Measurements from ENCODE around the gene DHX15.

DNA sequence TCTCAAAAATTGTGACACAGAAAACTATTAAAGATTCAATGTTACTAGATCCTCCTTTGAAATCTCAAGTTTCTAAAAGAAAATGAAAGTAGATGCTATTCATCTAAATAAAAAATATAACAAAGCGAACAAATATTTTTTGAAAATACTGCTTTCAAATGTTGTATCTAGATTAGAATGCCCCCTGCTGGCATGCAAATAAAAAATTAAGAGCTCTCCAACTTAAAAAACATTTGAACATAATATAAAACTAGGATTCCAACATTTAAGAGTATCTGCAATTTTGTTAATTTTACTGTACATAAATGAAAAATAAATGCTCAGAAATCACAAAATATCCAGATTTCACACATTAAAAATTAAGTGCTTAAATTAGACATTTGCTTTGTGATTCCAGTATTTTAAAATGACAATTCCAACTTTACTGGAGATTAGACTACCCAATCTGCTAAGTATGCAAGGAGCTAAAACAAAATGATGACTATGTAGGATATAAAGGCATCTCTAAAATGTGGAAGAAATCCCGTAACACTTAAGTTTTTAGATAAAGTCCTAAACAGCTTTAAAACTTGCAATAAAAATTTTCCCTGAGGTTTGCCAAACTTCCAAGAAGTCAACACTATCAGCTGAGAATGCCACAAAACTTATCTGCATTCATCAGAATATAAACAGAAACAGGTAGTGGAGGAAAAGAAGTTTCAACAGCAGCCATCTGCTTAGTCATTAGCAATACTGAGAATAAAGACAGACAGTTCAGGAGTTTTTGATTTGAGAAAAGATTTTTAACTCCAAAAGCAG lies 32.7 kb downstream of the DHX15 start:
- TF ChIP-seq, protein P1, sequence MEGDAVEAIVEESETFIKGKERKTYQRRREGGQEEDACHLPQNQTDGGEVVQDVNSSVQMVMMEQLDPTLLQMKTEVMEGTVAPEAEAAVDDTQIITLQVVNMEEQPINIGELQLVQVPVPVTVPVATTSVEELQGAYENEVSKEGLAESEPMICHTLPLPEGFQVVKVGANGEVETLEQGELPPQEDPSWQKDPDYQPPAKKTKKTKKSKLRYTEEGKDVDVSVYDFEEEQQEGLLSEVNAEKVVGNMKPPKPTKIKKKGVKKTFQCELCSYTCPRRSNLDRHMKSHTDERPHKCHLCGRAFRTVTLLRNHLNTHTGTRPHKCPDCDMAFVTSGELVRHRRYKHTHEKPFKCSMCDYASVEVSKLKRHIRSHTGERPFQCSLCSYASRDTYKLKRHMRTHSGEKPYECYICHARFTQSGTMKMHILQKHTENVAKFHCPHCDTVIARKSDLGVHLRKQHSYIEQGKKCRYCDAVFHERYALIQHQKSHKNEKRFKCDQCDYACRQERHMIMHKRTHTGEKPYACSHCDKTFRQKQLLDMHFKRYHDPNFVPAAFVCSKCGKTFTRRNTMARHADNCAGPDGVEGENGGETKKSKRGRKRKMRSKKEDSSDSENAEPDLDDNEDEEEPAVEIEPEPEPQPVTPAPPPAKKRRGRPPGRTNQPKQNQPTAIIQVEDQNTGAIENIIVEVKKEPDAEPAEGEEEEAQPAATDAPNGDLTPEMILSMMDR (IDR thresholded peaks at IDR 0.05): no peak
- TF ChIP-seq NFYB (CRISPR knock-in tag; conservative IDR thresholded peaks at IDR 0.05; ENCODE audit: low read depth) (no peak), ZNF138 (CRISPR knock-in tag; conservative IDR thresholded peaks at IDR 0.05) (no peak), CREB1 (CRISPR knock-in tag; IDR thresholded peaks at IDR 0.05) (no peak), ZBTB21 (CRISPR knock-in tag; IDR thresholded peaks at IDR 0.05; ENCODE audit: borderline replicate concordance) (no peak), TEAD4 (CRISPR knock-in tag; IDR thresholded peaks at IDR 0.05) (no peak)
- TF ChIP-seq, protein P2, sequence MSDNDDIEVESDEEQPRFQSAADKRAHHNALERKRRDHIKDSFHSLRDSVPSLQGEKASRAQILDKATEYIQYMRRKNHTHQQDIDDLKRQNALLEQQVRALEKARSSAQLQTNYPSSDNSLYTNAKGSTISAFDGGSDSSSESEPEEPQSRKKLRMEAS (CRISPR knock-in tag; IDR thresholded peaks at IDR 0.05): no peak
- TF ChIP-seq, protein P3, sequence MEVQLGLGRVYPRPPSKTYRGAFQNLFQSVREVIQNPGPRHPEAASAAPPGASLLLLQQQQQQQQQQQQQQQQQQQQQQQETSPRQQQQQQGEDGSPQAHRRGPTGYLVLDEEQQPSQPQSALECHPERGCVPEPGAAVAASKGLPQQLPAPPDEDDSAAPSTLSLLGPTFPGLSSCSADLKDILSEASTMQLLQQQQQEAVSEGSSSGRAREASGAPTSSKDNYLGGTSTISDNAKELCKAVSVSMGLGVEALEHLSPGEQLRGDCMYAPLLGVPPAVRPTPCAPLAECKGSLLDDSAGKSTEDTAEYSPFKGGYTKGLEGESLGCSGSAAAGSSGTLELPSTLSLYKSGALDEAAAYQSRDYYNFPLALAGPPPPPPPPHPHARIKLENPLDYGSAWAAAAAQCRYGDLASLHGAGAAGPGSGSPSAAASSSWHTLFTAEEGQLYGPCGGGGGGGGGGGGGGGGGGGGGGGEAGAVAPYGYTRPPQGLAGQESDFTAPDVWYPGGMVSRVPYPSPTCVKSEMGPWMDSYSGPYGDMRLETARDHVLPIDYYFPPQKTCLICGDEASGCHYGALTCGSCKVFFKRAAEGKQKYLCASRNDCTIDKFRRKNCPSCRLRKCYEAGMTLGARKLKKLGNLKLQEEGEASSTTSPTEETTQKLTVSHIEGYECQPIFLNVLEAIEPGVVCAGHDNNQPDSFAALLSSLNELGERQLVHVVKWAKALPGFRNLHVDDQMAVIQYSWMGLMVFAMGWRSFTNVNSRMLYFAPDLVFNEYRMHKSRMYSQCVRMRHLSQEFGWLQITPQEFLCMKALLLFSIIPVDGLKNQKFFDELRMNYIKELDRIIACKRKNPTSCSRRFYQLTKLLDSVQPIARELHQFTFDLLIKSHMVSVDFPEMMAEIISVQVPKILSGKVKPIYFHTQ (CRISPR knock-in tag; IDR thresholded peaks at IDR 0.05): no peak
- TF ChIP-seq, protein P4, sequence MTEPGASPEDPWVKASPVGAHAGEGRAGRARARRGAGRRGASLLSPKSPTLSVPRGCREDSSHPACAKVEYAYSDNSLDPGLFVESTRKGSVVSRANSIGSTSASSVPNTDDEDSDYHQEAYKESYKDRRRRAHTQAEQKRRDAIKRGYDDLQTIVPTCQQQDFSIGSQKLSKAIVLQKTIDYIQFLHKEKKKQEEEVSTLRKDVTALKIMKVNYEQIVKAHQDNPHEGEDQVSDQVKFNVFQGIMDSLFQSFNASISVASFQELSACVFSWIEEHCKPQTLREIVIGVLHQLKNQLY (CRISPR knock-in tag; IDR thresholded peaks at IDR 0.05): no peak
